Osteocyte (in vitro differentiated cells): ENCODE data around the gene BMAL1. TPM values are rescaled to one million over a fixed set of nuclear protein-coding genes. Genes with fewer than 3 reads are reported as not detected.

ENCODE experiments used
- DNase-seq: peaks from one replicate; pipeline ENCODE4 v3.0.0; 2021; ENCODE audit warnings: mixed read lengths; ENCODE audit not compliant: unreplicated experiment; ENCODE audit errors: extremely low spot score
- H3K27ac Mint-ChIP-seq: one replicate; pipeline ENCODE4 v1.8.0; 2021; ENCODE audit warnings: mild to moderate bottlenecking, mixed read lengths; ENCODE audit not compliant: unreplicated experiment
- H3K27me3 Mint-ChIP-seq: one replicate; pipeline ENCODE4 v1.8.0; 2021; ENCODE audit warnings: mixed read lengths; ENCODE audit not compliant: unreplicated experiment
- H3K36me3 Mint-ChIP-seq: one replicate; pipeline ENCODE4 v1.8.0; 2021; ENCODE audit warnings: mixed read lengths; ENCODE audit not compliant: unreplicated experiment
- H3K4me1 Mint-ChIP-seq: one replicate; pipeline ENCODE4 v1.8.0; 2021; ENCODE audit warnings: mixed read lengths; ENCODE audit not compliant: unreplicated experiment
- H3K4me3 Mint-ChIP-seq: one replicate; pipeline ENCODE4 v1.8.0; 2021; ENCODE audit warnings: mild to moderate bottlenecking, moderate library complexity, mixed read lengths; ENCODE audit not compliant: unreplicated experiment
- H3K9me3 Mint-ChIP-seq: one replicate; pipeline ENCODE4 v1.8.0; 2021; ENCODE audit warnings: mixed read lengths; ENCODE audit not compliant: unreplicated experiment
- total RNA-seq: library from RNA; stranded (reverse); gene quantifications from 2 replicates; pipeline ENCODE4 v1.2.1, GENCODE V29; 2021
- TF ChIP-seq, protein P1 (sequence below): fragments of 200-600 bp; sonication (generic); IDR thresholded peaks from 2 replicates; pipeline ENCODE4 v1.5.0; 2021; ENCODE audit warnings: antibody characterized with exemption, mild to moderate bottlenecking, moderate library complexity

Gene BMAL1
- total RNA-seq, 1 donor from 2014 or later: 25.3 TPM

- no peak overlapping the region for H3K4me3 Mint-ChIP-seq
- TF ChIP-seq, protein P1, sequence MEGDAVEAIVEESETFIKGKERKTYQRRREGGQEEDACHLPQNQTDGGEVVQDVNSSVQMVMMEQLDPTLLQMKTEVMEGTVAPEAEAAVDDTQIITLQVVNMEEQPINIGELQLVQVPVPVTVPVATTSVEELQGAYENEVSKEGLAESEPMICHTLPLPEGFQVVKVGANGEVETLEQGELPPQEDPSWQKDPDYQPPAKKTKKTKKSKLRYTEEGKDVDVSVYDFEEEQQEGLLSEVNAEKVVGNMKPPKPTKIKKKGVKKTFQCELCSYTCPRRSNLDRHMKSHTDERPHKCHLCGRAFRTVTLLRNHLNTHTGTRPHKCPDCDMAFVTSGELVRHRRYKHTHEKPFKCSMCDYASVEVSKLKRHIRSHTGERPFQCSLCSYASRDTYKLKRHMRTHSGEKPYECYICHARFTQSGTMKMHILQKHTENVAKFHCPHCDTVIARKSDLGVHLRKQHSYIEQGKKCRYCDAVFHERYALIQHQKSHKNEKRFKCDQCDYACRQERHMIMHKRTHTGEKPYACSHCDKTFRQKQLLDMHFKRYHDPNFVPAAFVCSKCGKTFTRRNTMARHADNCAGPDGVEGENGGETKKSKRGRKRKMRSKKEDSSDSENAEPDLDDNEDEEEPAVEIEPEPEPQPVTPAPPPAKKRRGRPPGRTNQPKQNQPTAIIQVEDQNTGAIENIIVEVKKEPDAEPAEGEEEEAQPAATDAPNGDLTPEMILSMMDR: no peak
- H3K27ac Mint-ChIP-seq: no peak overlapping the region
- no peaks in the 10 kb centered on the region for H3K27me3 Mint-ChIP-seq
- H3K4me1 Mint-ChIP-seq: no peaks in the 10 kb centered on the region
- H3K9me3 Mint-ChIP-seq: no peaks in the 10 kb centered on the region
- no peak for DNase-seq
- H3K36me3 Mint-ChIP-seq: peaks cover 19% of the 10 kb centered on the region
These were observed 75.1 kb downstream of the BMAL1 start for GRCh38 chr11:13352711-13353110.

GRCh38 chr11:13354335-13354734, 76.7 kb downstream of the BMAL1 start:
- Mint-ChIP-seq H3K36me3 (peaks cover 22% of the 10 kb centered on the region), H3K4me1 (peaks cover 12% of the 10 kb centered on the region), H3K27me3 (no peaks in the 10 kb centered on the region), H3K27ac (no peak overlapping the region), H3K9me3 (no peaks in the 10 kb centered on the region), H3K4me3 (no peak overlapping the region)
- no peak for DNase-seq
- TF ChIP-seq, protein P1: peak; percentile 23

DNA sequence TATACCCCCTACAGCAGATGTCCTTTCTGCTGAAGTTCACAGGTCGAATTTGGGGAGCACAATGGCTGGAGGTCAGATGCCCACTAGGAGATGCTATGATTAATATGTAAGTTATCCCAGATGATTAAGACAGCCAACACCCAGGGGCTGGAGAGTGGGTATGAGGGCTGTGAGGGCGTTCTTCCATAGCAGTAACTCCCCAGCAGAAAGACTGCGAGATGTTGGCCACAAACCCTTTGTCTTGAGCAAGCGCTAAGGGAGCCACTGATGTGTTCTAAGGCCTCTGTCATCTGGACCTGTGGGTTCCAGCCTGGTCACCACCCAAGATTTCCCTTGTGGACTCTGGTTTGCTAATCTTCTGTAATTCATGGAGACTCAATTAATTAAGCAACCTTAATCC, 77.6 kb downstream of the BMAL1 start:
- TF ChIP-seq, protein P1: no peak
- no peak for DNase-seq
- H3K27ac Mint-ChIP-seq: no peak overlapping the region
- H3K4me1 Mint-ChIP-seq: peaks cover 21% of the 10 kb centered on the region
- H3K27me3 Mint-ChIP-seq: no peaks in the 10 kb centered on the region
- peaks cover 22% of the 10 kb centered on the region for H3K36me3 Mint-ChIP-seq
- no peaks in the 10 kb centered on the region for H3K9me3 Mint-ChIP-seq
- H3K4me3 Mint-ChIP-seq: no peak overlapping the region

DNA sequence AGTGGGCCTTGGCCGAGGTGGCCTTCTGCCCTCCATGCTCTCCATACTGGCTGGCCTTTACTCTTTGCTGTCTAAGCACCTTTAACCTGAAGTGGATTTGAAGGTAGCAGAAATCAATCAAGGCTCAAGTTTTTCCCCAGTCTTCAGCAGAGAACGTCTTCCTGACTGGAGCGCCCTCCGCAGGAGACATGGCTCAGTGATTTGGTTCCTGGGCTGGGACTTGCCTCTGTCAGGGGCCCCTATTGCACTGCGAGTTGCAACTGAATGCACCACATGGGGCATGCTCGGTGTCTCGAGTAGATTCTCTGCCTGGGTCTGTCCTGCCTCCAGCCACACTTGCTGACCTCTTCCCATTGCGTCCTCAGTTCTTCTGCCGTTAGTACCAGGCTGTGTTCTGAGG, 79.6 kb downstream of the BMAL1 start:
- no peak for DNase-seq
- Mint-ChIP-seq H3K4me3 (no peak overlapping the region), H3K27me3 (no peaks in the 10 kb centered on the region), H3K4me1 (peaks cover 30% of the 10 kb centered on the region), H3K36me3 (peaks cover 21% of the 10 kb centered on the region), H3K27ac (no peak overlapping the region), H3K9me3 (no peaks in the 10 kb centered on the region)
- TF ChIP-seq, protein P1: no peak

DNA sequence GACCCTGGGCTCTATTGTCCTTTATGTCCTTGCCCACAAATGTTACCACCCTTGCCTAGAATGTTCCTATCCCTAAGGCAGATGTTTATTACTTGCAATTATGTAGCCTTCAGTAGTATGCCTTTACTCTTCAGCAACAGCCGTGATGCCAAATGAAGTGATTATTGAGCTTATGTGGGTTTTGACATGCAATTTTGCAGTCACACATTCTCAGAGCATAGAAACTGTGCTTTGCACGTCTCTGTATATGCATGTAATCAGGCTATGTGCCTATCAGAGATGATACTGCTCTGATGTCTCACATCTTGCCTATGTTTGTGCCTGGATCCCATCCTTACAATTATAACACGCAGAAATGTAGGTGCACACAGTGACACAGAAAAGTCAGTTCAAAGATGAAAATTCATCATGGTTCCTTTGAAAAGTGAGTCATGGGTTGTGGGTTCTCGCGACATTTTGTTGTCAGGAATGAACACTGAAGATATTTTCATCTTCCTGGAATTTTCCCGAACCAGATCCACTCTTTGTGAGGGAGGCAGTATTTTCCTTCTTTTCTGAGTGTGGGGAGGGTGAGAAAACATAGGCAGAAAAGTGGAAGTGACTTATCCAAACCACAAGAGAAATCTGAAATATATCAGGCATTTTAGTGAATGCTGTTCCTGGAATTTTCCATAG, 81.1 kb downstream of the BMAL1 start:
- Mint-ChIP-seq H3K27me3 (no peaks in the 10 kb centered on the region), H3K36me3 (peaks cover 21% of the 10 kb centered on the region), H3K9me3 (no peaks in the 10 kb centered on the region), H3K4me3 (no peak overlapping the region), H3K4me1 (peaks cover 35% of the 10 kb centered on the region), H3K27ac (peak overlapping the region; percentile 86)
- DNase-seq: no peak
- TF ChIP-seq, protein P1: no peak
